IPS-11a (cell line): Measurements from ENCODE around the gene SOS1.

Source experiments
- H3K4me3 ChIP-seq: one replicate; pipeline ENCODE4 v1.5.1; 2013; ENCODE audit warnings: low read depth, low read length, control low read depth

The SOS1 gene

DNA sequence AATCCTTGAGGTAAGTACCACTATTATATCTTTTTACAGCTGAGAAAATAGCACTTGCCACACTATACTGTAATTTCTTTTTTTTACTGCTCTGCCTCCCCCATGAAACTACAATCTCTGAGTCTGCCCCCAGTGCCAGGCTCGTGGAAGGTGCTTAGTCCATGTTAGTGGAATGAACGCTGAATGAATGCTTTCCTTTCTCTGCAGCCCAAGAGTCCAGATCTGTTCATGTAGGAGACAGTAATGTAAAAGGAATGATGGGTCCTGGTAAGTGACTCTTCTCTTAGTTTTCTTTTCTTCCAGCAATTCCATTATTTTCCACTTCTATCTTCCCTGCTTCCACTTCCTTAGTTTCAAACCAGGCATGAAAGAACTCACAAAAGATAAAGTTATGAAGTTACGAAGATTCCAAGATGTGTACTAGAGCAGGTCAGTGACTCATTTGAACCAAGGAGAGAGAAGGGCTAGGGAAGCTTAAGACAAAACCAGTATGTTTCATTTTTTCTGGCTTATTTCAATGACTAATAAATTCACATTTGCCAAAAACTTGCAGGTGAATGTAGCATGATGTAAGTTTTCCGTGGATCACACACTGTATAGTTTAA, 185.2 kb downstream of the SOS1 start:
- no peak overlapping the region for H3K4me3 ChIP-seq

- H3K4me3 ChIP-seq = no peak overlapping the region
Observed at GRCh38 chr2:38934742-38935141, 186.1 kb downstream of the SOS1 start.

- H3K4me3 ChIP-seq = no peak overlapping the region
Observed at GRCh38 chr2:38933653-38934052, 187.2 kb downstream of the SOS1 start.

GRCh38 chr2:38932586-38932985, 188.3 kb downstream of the SOS1 start:
- no peak overlapping the region for H3K4me3 ChIP-seq
